Left colon (tissue), 2 donors: Measurements from ENCODE around the gene STIM2. TPM values are rescaled to one million over a fixed set of nuclear protein-coding genes. Genes with fewer than 3 reads are reported as not detected.
A peak's percentile ranks its signal among the peaks of the same experiment; 100 is the strongest.

Experiments used
- ATAC-seq: fragments of 200-7000 bp; cut with Tn5 transposase; one replicate; pipeline ENCODE4 v1.9.1; 2020; ENCODE audit warnings: mild to moderate bottlenecking, moderate library complexity
- DNase-seq, 2 donors: peaks; one replicate each; pipeline ENCODE4 v3.0.0-alpha.2; 2020
- intact Hi-C, 2 donors: fragments of 100-400 bp; cut with DNase I in 1 of 2; cut with micrococcal nuclease in 1 of 2; formaldehyde crosslinking; loops; one replicate each; pipeline versions ENCODE4 v1.11.2 to v1.14.0; 2022; cut with DNase I, micrococcal nuclease
- total RNA-seq, 2 donors: library from RNA; stranded (reverse); fragmentation: NEBNext Ultra II Directional; extraction: Animal tissue kit (Norgen Biotek cat#: 25700); gene quantifications; one replicate each; pipeline ENCODE4 v1.2.1, GENCODE V29; 2021
- donor health status: DM: no; HTN: no; CAD: no.
- donor health status: DM: yes; HTN: yes; CAD: no.

STIM2 gene
- total RNA-seq, 2 donors from 2014 or later: 27.2 to 28.4 TPM

- no peak for DNase-seq
- intact Hi-C loops: no loop called here
- no peak for ATAC-seq
These were observed 1.8 kb downstream of the STIM2 start for GRCh38 chr4:26862381-26862915.

- ATAC-seq: no peak
- intact Hi-C loops: no loop called here
- no peak for DNase-seq
These were observed 2.9 kb downstream of the STIM2 start for GRCh38 chr4:26863512-26863911.

- intact Hi-C loops: no loop called here
- no peak for DNase-seq
- no peak for ATAC-seq
These were observed 4.3 kb downstream of the STIM2 start for GRCh38 chr4:26864899-26865298.

GRCh38 chr4:26866203-26866602 lies 5.6 kb downstream of the STIM2 start:
- intact Hi-C loops: no loop called here
- DNase-seq: no peak
- ATAC-seq: no peak

GRCh38 chr4:26866781-26867180 lies 6.1 kb downstream of the STIM2 start:
- intact Hi-C loops: no loop called here
- ATAC-seq (no peak), DNase-seq (no peak)

GRCh38 chr4:26867914-26868684 lies 7.5 kb downstream of the STIM2 start:
- intact Hi-C loops: no loop called here
- DNase-seq (no peak), ATAC-seq (peak; percentile 36)

GRCh38 chr4:26870576-26871262 lies 10.1 kb downstream of the STIM2 start:
- ATAC-seq (no peak), DNase-seq (no peak)
- intact Hi-C loops: no loop called here

- intact Hi-C loops: no loop called here
- DNase-seq (no peak), ATAC-seq (no peak)
These were observed 11.0 kb downstream of the STIM2 start for GRCh38 chr4:26871611-26872010.

- DNase-seq (no peak), ATAC-seq (peak; percentile 40)
- intact Hi-C loops: no loop called here
These were observed 12.9 kb downstream of the STIM2 start for GRCh38 chr4:26873391-26874026.

GRCh38 chr4:26874110-26874509 lies 13.5 kb downstream of the STIM2 start:
- ATAC-seq: no peak
- intact Hi-C loops: no loop called here
- no peak for DNase-seq

GRCh38 chr4:26877406-26877805 lies 16.8 kb downstream of the STIM2 start:
- DNase-seq: no peak
- no peak for ATAC-seq
- intact Hi-C loops: no loop called here

- DNase-seq (no peak), ATAC-seq (no peak)
- intact Hi-C loops: no loop called here
These were observed 17.3 kb downstream of the STIM2 start for GRCh38 chr4:26877961-26878360.

GRCh38 chr4:26878794-26879391 lies 18.3 kb downstream of the STIM2 start:
- no peak for DNase-seq
- ATAC-seq: no peak
- intact Hi-C loops: no loop called here

GRCh38 chr4:26879805-26880204 lies 19.2 kb downstream of the STIM2 start:
- no peak for DNase-seq
- intact Hi-C loops: no loop called here
- no peak for ATAC-seq

GRCh38 chr4:26884026-26884425 lies 23.4 kb downstream of the STIM2 start:
- intact Hi-C loops: no loop called here
- ATAC-seq (no peak), DNase-seq (no peak)

- intact Hi-C loops: no loop called here
- DNase-seq (no peak), ATAC-seq (no peak)
These were observed 23.9 kb downstream of the STIM2 start for GRCh38 chr4:26884486-26884988.

- DNase-seq: peak in 1 of 2 donors; percentile 27
- intact Hi-C loops: no loop called here
- peak; percentile 84 for ATAC-seq
These were observed 25.3 kb downstream of the STIM2 start for GRCh38 chr4:26885912-26886274.

GRCh38 chr4:26887143-26887542 lies 26.5 kb downstream of the STIM2 start:
- ATAC-seq (peak; percentile 69), DNase-seq (no peak)
- intact Hi-C loops: no loop called here

GRCh38 chr4:26887809-26888208 lies 27.2 kb downstream of the STIM2 start:
- intact Hi-C loops: no loop called here
- ATAC-seq (no peak), DNase-seq (no peak)
